ENCODE measurements around the gene RPH3AL. TPM values are rescaled to one million over a fixed set of nuclear protein-coding genes. Genes with fewer than 3 reads are reported as not detected.

The RPH3AL gene
- total and polyA plus RNA-seq, 10 donors = 4.8 to 182 (median 49.1) TPM

DNA sequence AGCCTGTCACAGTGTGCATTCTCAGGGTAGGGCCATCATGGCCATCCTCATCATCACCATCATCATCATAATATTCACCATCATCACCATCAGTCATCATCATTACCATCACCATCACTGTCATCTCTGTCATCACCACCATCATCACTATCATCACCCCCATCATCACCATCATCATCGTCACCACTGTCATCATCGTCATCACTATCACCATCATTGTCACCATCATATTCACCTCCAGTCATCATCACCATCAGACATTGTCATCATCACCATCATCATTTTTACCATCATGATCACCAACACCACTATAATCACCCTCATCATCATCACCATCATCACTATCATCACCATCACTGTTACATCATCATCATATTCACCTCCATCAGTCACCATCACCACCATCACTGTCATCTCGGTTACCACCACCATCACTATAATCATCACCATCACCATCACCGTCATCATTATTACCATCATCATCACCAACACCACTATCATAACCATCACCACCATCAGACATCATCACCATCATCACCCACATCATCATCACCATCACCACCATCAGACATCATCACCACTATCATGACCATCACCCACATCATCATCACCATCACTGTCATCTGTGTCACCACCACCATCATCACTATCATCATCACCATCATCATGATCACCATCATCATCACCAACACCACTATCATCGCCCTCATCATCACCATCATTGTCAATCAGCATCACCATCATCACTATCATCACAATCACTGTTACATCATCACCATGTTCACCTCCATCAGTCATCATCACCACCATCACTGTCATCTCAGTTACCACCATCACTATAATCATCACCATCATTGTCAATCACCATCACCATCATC is 8.5 kb downstream of the RPH3AL start:
- peaks cover 11 to 35% (median 18%) of the 10 kb centered on the region in 6 donors for H3K4me1 ChIP-seq
- H3K36me3 ChIP-seq = no peaks in the 10 kb centered on the region
- intact Hi-C loops (cut with DNase I; ENCODE audit: low total_unique reads) = no loop called here
- no peak overlapping the region for H3K4me3 ChIP-seq
- H3K9me3 ChIP-seq = no peaks in the 10 kb centered on the region
- H3K27ac ChIP-seq = peak overlapping the region in 4 of 8 donors; percentile 30 to 62 (median 54)
- no peaks in the 10 kb centered on the region for H3K27me3 ChIP-seq (replicated peaks in 1 of 7)
- no peak for TF ChIP-seq POLR2A (IDR thresholded peaks at IDR 0.05)
- no peak for TF ChIP-seq POLR2AphosphoS5 (IDR thresholded peaks at IDR 0.05)
- TF ChIP-seq, protein P1, sequence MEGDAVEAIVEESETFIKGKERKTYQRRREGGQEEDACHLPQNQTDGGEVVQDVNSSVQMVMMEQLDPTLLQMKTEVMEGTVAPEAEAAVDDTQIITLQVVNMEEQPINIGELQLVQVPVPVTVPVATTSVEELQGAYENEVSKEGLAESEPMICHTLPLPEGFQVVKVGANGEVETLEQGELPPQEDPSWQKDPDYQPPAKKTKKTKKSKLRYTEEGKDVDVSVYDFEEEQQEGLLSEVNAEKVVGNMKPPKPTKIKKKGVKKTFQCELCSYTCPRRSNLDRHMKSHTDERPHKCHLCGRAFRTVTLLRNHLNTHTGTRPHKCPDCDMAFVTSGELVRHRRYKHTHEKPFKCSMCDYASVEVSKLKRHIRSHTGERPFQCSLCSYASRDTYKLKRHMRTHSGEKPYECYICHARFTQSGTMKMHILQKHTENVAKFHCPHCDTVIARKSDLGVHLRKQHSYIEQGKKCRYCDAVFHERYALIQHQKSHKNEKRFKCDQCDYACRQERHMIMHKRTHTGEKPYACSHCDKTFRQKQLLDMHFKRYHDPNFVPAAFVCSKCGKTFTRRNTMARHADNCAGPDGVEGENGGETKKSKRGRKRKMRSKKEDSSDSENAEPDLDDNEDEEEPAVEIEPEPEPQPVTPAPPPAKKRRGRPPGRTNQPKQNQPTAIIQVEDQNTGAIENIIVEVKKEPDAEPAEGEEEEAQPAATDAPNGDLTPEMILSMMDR (IDR thresholded peaks at IDR 0.05 in 8 of 11, conservative IDR thresholded peaks at IDR 0.05 in 3 of 11) = no peak
- DNase-seq = no peak
- 92 to 98% (median 95%) methylated on average over 5 of the region's 5 CpGs for WGBS, 5 donors

DNA sequence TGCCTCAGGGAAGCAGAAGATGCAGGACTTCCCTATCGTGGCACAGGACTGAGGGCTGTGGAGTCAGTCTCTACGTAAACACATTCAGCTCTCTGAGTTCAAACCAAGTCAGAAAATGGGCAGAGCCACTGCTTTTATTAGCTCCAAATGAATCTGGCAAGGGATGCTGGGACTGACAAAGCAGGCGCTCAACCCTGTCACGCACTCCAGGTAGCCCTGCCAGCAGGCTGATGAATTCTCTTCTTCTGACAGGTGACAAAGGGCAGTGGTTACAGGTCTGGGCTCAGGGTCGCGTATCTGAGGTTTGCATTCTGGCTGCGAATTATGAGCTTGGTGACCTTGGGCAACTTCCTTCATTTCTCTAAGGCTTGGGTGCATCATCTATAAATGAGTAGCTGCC is 9.4 kb downstream of the RPH3AL start:
- DNase-seq = peak; percentile 34
- peak overlapping the region in 6 of 8 donors; percentile 10 to 62 (median 52) for H3K27ac ChIP-seq
- H3K36me3 ChIP-seq = no peaks in the 10 kb centered on the region
- WGBS, 5 donors = 45 to 66% (median 56%) methylated on average over 7 of the region's 7 CpGs
- no peak for TF ChIP-seq POLR2AphosphoS5 (IDR thresholded peaks at IDR 0.05)
- TF ChIP-seq POLR2A (IDR thresholded peaks at IDR 0.05) = no peak
- TF ChIP-seq, protein P1 (IDR thresholded peaks at IDR 0.05 in 8 of 11, conservative IDR thresholded peaks at IDR 0.05 in 3 of 11) = no peak
- no peaks in the 10 kb centered on the region for H3K27me3 ChIP-seq (replicated peaks in 1 of 7)
- peaks cover 4 to 35% (median 10%) of the 10 kb centered on the region in 6 donors for H3K4me1 ChIP-seq
- no peak overlapping the region for H3K4me3 ChIP-seq
- no peaks in the 10 kb centered on the region for H3K9me3 ChIP-seq
- intact Hi-C loops (cut with DNase I; ENCODE audit: low total_unique reads) = no loop called here

DNA sequence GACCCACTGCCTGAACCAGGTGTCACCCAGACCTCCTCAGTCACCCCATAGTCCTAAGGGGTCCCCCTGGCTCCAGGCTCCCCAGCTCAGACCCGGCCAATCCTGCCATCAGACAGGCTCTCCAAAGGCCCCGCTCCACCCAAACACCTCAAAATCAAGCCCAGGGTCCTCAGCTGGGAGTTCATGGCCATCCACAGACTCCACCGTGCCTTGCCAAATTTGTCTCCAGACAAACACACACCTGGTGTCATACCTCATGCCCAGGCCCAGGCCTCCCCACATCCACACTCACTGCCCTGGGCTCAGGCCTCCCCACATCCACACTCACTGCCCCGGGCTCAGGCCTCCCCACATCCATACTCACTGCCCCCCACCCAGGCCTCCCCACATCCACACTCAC is 12.5 kb downstream of the RPH3AL start:
- peaks cover 0 to 54% (median 18%) of the 10 kb centered on the region in 6 donors for H3K4me1 ChIP-seq
- H3K9me3 ChIP-seq = no peaks in the 10 kb centered on the region
- H3K4me3 ChIP-seq = peak overlapping the region in 1 of 8 donors; percentile 64
- 84 to 94% (median 90%) methylated on average over 4 of the region's 4 CpGs for WGBS, 5 donors
- DNase-seq = peak; percentile 46
- TF ChIP-seq, protein P1 (IDR thresholded peaks at IDR 0.05 in 8 of 11, conservative IDR thresholded peaks at IDR 0.05 in 3 of 11) = no peak
- TF ChIP-seq POLR2A (IDR thresholded peaks at IDR 0.05) = no peak
- no peak for TF ChIP-seq POLR2AphosphoS5 (IDR thresholded peaks at IDR 0.05)
- intact Hi-C loops (cut with DNase I; ENCODE audit: low total_unique reads) = no loop called here
- no peaks in the 10 kb centered on the region for H3K36me3 ChIP-seq
- H3K27ac ChIP-seq = peak overlapping the region in 7 of 8 donors; percentile 71 to 90 (median 84)
- peaks cover 0 to 24% (median 0%) of the 10 kb centered on the region in 7 donors for H3K27me3 ChIP-seq (replicated peaks in 1 of 7)
